Measurements from ENCODE around the gene FGG.

Gene FGG

GRCh38 chr4:154585369-154586018, 27.0 kb downstream of the FGG start:
- DNase-seq, result no peak

GRCh38 chr4:154584259-154584658, 28.2 kb downstream of the FGG start:
- DNase-seq, result no peak

- DNase-seq, result no peak
Observed at GRCh38 chr4:154583677-154584076, 28.8 kb downstream of the FGG start.

GRCh38 chr4:154583230-154583629, 29.2 kb downstream of the FGG start:
- no peak for DNase-seq

GRCh38 chr4:154582723-154583122, 29.7 kb downstream of the FGG start:
- no peak for DNase-seq

- no peak for DNase-seq
Observed at GRCh38 chr4:154579927-154580326, 32.5 kb downstream of the FGG start.

- DNase-seq, result no peak
Observed at GRCh38 chr4:154578919-154579318, 33.5 kb downstream of the FGG start.

- DNase-seq, result no peak
Observed at GRCh38 chr4:154577324-154577723, 35.1 kb downstream of the FGG start.

- no peak for DNase-seq
Observed at GRCh38 chr4:154574311-154574710, 38.1 kb downstream of the FGG start.

GRCh38 chr4:154573190-154573870, 39.1 kb downstream of the FGG start:
- DNase-seq, result no peak

- DNase-seq, result no peak
Observed at GRCh38 chr4:154569584-154569983, 42.9 kb downstream of the FGG start.

- no peak for DNase-seq
Observed at GRCh38 chr4:154569028-154569427, 43.4 kb downstream of the FGG start.

- no peak for DNase-seq
Observed at GRCh38 chr4:154566639-154567204, 45.7 kb downstream of the FGG start.

GRCh38 chr4:154565704-154566103, 46.8 kb downstream of the FGG start:
- no peak for DNase-seq

- DNase-seq, result no peak
Observed at GRCh38 chr4:154564311-154564710, 48.1 kb downstream of the FGG start.

- DNase-seq, result no peak
Observed at GRCh38 chr4:154562697-154563254, 49.7 kb downstream of the FGG start, which contains the start of gene FGB. Gene FGB (plus strand): TSS chr4:154563011. CDS start chr4:154563019, 8 bp downstream.

GRCh38 chr4:154560824-154561231, 51.6 kb downstream of the FGG start:
- no peak for DNase-seq

GRCh38 chr4:154560419-154560801, 52.0 kb downstream of the FGG start:
- no peak for DNase-seq

GRCh38 chr4:154559494-154560418, 52.7 kb downstream of the FGG start:
- peak; percentile 16 for DNase-seq

- DNase-seq, result no peak
Observed at GRCh38 chr4:154559141-154559493, 53.3 kb downstream of the FGG start.
